ENCODE data around the gene PPARG.

DNA sequence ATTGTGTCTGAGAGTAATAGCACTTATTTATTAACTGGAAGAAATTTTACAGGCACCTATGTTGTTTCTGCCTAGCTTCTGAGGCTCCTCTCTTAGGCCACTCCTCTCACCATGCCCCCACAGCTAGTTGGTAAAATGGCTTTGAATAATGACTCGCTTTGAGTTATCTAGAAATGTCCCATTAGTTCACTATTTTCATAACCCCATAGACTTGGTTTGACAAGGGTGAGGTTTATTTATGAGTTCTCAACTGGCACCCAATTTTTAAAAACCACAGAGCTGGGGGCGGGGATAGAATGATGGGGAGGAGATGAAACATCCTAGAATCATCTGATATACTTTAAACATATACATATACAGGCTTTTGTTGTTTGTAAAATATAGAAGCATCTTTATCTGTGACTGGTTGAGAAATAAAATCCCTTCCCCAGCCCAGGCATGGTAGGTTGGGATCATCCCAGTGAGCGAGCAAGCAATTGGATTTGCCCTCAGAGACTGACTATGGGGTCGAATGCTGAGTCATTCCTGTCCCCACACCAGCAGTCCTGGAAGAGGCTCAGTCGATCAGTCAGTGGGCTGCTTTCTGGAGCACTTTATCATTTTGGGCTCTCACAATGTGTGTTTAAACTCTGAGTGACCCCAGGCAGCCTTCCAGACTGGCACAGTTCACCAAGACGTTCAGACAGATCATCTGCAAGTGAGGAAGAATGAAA is 135.2 kb downstream of the PPARG start:
- TF ChIP-seq CREB1 (IDR thresholded peaks at IDR 0.05) (no peak), HDAC2 (IDR thresholded peaks at IDR 0.05; ENCODE audit: borderline replicate concordance in 1 of 2, low read depth in 2 of 2, low read length in 2 of 2) (no peak), POLR2A (IDR thresholded peaks at IDR 0.05; ENCODE audit: control extremely low read depth in 1 of 2, low read depth in 2 of 2, low read length in 2 of 2) (no peak), KDM5A (IDR thresholded peaks at IDR 0.05; ENCODE audit: low read length) (no peak), EP300 (IDR thresholded peaks at IDR 0.05; ENCODE audit: borderline replicate concordance in 1 of 2, low read depth in 2 of 2, low read length in 2 of 2) (no peak), CTCF (IDR thresholded peaks at IDR 0.05; ENCODE audit: control extremely low read depth in 1 of 3, insufficient read depth in 1 of 3, low read depth in 1 of 3, low read length in 3 of 3) (no peak)
